Esophagus squamous epithelium (tissue), 5 donors: ENCODE data around the gene WASHC4. TPM values are rescaled to one million over a fixed set of nuclear protein-coding genes. Genes with fewer than 3 reads are reported as not detected.
A peak's percentile ranks its signal among the peaks of the same experiment; 100 is the strongest.
"Not testable (repeated sequence)": the region's sequence is repeated elsewhere in the genome, so short reads cannot be mapped to it uniquely, and the experiment has no call there.

ENCODE experiments used
- DNase-seq: peaks from one replicate; lab custom pipeline; 2025; lab: John Stamatoyannopoulos, UW
- H3K27ac ChIP-seq, 4 donors: fragments of 200-600 bp; sonication (generic); one replicate each; pipeline ENCODE4 v1.5.1; 2016 to 2019; ENCODE audit warnings: mild to moderate bottlenecking in 1 of 4
- H3K27me3 ChIP-seq, 4 donors: fragments of 200-600 bp; sonication (generic); 1 replicate in 3 of 4; 2 replicates in 1 of 4; pipeline versions ENCODE4 v1.5.1 to v1.6.0; 2017 to 2021; ENCODE audit warnings: antibody characterized with exemption in 1 of 4
- H3K36me3 ChIP-seq, 3 donors: fragments of 200-600 bp; sonication (generic); one replicate each; pipeline ENCODE4 v1.5.1; 2016 to 2019
- H3K4me1 ChIP-seq, 3 donors: fragments of 200-600 bp; sonication (generic); one replicate each; pipeline ENCODE4 v1.5.1; 2017 to 2019
- H3K4me3 ChIP-seq, 4 donors: fragments of 200-600 bp; sonication (generic); 1 replicate in 3 of 4; 2 replicates in 1 of 4; pipeline ENCODE4 v1.5.1; 2016 to 2019; ENCODE audit warnings: mild to moderate bottlenecking in 2 of 4, moderate library complexity in 1 of 4
- H3K9me3 ChIP-seq, 3 donors: fragments of 200-600 bp; sonication (generic); one replicate each; pipeline ENCODE4 v1.5.1; 2016 to 2019
- CTCF ChIP-seq, 6 experiments: fragments of 450-650 bp in 4 of 6; fragments of 200-600 bp in 2 of 6; sonication (generic) in 2 of 6; IDR thresholded peaks; one replicate each; pipeline ENCODE4 v1.5.1; 2016 to 2019; ENCODE audit warnings: antibody characterized with exemption in 6 of 6, mild to moderate bottlenecking in 4 of 6, moderate library complexity in 4 of 6
- POLR2A ChIP-seq, 4 donors: fragments of 450-650 bp; IDR thresholded peaks; one replicate each; pipeline ENCODE4 v1.6.1; 2017; ENCODE audit warnings: antibody characterized with exemption in 4 of 4, mild to moderate bottlenecking in 4 of 4, moderate library complexity in 3 of 4
- WGBS, 2 donors: methylation state at CpG; one replicate each; pipeline ENCODE4 v1.1.5; 2018; 5-methylcytosine and 5-hydroxymethylcytosine counted together
- intact Hi-C: fragments of 100-400 bp; cut with DNase I; formaldehyde crosslinking; loops from one replicate; pipeline ENCODE4 v1.15.0; 2022
- total RNA-seq, 4 donors: library from RNA; depleted of rRNA; stranded (reverse); fragments of >200 nt; gene quantifications; one replicate each; pipeline ENCODE4 v1.1.0, GENCODE V29; 2016
- donor health status: DM: yes; HTN: yes; CAD: no.

Gene WASHC4
- total RNA-seq, 4 donors from 2014 or later, result 22.8 to 42.3 (median 36.8) TPM

GRCh38 chr12:105091476-105092206 lies 15.9 kb upstream of the WASHC4 start:
- Histone ChIP-seq H3K9me3 (peaks cover 0 to 15% (median 0%) of the 10 kb centered on the region in 3 donors), H3K27me3 (no peaks in the 10 kb centered on the region), H3K27ac (peak overlapping the region in 2 of 4 donors; percentile 3 to 42), H3K4me3 (peak overlapping the region in 3 of 4 donors; percentile 5 to 45 (median 29)), H3K36me3 (no peaks in the 10 kb centered on the region), H3K4me1 (peaks cover 0 to 4% (median 0%) of the 10 kb centered on the region in 3 donors)
- intact Hi-C loops, result no loop called here
- TF ChIP-seq CTCF (IDR thresholded peaks at IDR 0.05), result no peak
- TF ChIP-seq POLR2A (IDR thresholded peaks at IDR 0.05), result no peak
- DNase-seq, result no peak
- WGBS, 2 donors, result 53 to 92% methylated on average over 4 of the region's 4 CpGs

- Histone ChIP-seq H3K4me1 (peaks cover 0 to 4% (median 0%) of the 10 kb centered on the region in 3 donors), H3K9me3 (peaks cover 0 to 15% (median 0%) of the 10 kb centered on the region in 3 donors), H3K27ac (peak overlapping the region in 3 of 4 donors; percentile 3 to 42 (median 14)), H3K27me3 (no peaks in the 10 kb centered on the region), H3K36me3 (no peaks in the 10 kb centered on the region), H3K4me3 (peak overlapping the region in 3 of 4 donors; percentile 5 to 45 (median 29))
- no peak for DNase-seq
- intact Hi-C loops, result no loop called here
- WGBS, 2 donors, result 30 to 42% methylated on average over 13 of the region's 13 CpGs
- TF ChIP-seq CTCF (IDR thresholded peaks at IDR 0.05) (peak in 1 of 6 experiments; percentile 39), POLR2A (IDR thresholded peaks at IDR 0.05) (no peak)
Observed at GRCh38 chr12:105092336-105092735, 15.2 kb upstream of the WASHC4 start.

GRCh38 chr12:105095338-105095737 lies 12.2 kb upstream of the WASHC4 start:
- intact Hi-C loops, H3K36me3 ChIP-seq, H3K27ac ChIP-seq, DNase-seq, H3K27me3 ChIP-seq, H3K4me1 ChIP-seq, H3K4me3 ChIP-seq: not testable (repeated sequence)
- peaks cover 0 to 15% (median 0%) of the 10 kb centered on the region in 3 donors for H3K9me3 ChIP-seq
- 66 to 75% methylated on average over 5 of the region's 5 CpGs for WGBS, 2 donors

GRCh38 chr12:105099356-105099755 lies 8.2 kb upstream of the WASHC4 start:
- no peak for DNase-seq
- intact Hi-C loops, result no loop called here
- Histone ChIP-seq H3K4me1 (peaks cover 0 to 8% (median 0%) of the 10 kb centered on the region in 3 donors), H3K27me3 (no peaks in the 10 kb centered on the region), H3K9me3 (peaks cover 0 to 15% (median 0%) of the 10 kb centered on the region in 3 donors), H3K36me3 (no peaks in the 10 kb centered on the region), H3K4me3 (no peak overlapping the region), H3K27ac (no peak overlapping the region)
- 80 to 81% methylated on average over 1 of the region's 1 CpG for whole genome bisulfite sequencing, 2 donors
- TF ChIP-seq POLR2A (IDR thresholded peaks at IDR 0.05) (no peak), CTCF (IDR thresholded peaks at IDR 0.05) (no peak)

- 68 to 82% methylated on average over 7 of the region's 7 CpGs for WGBS, 2 donors
- H3K27ac ChIP-seq, result peak overlapping the region in 1 of 4 donors; percentile 7
- TF ChIP-seq POLR2A (IDR thresholded peaks at IDR 0.05), result no peak
Observed at GRCh38 chr12:105100207-105100985, 7.1 kb upstream of the WASHC4 start.

GRCh38 chr12:105100998-105101397 lies 6.5 kb upstream of the WASHC4 start:
- H3K9me3 ChIP-seq, result peaks cover 0 to 1% (median 0%) of the 10 kb centered on the region in 3 donors
- intact Hi-C loops, result no loop called here
- no peaks in the 10 kb centered on the region for H3K36me3 ChIP-seq
- H3K27me3 ChIP-seq, result no peaks in the 10 kb centered on the region
- H3K27ac ChIP-seq, result peak overlapping the region in 1 of 4 donors; percentile 7
- no peak for DNase-seq
- no peak for TF ChIP-seq POLR2A (IDR thresholded peaks at IDR 0.05)
- TF ChIP-seq CTCF (IDR thresholded peaks at IDR 0.05), result no peak
- H3K4me3 ChIP-seq, result no peak overlapping the region
- H3K4me1 ChIP-seq, result peaks cover 0 to 8% (median 0%) of the 10 kb centered on the region in 3 donors

More at GRCh38 chr12:105100207-105100985, 7.1 kb upstream of the WASHC4 start:
- Histone ChIP-seq H3K27me3 (no peaks in the 10 kb centered on the region), H3K36me3 (no peaks in the 10 kb centered on the region), H3K4me3 (no peak overlapping the region), H3K4me1 (peaks cover 0 to 8% (median 0%) of the 10 kb centered on the region in 3 donors), H3K9me3 (peaks cover 0 to 7% (median 0%) of the 10 kb centered on the region in 3 donors)
- intact Hi-C loops, result no loop called here
- DNase-seq, result no peak
